Kidney epithelial cell (primary cell): ENCODE data around the gene IQGAP1. TPM values are rescaled to one million over a fixed set of nuclear protein-coding genes. Genes with fewer than 3 reads are reported as not detected.
A peak's percentile ranks its signal among the peaks of the same experiment; 100 is the strongest.

Experiments used
- DNase-seq: peaks from one replicate; pipeline ENCODE4 v3.0.0-alpha.2; 2010; ENCODE audit warnings: low read depth
- H3K27me3 ChIP-seq: 2 replicates; pipeline ENCODE4 v1.6.0; 2011; ENCODE audit warnings: low read length; ENCODE audit not compliant: control insufficient read depth, insufficient read depth
- H3K36me3 ChIP-seq: 2 replicates; pipeline ENCODE4 v1.5.1; 2011; ENCODE audit warnings: low read length; ENCODE audit not compliant: control insufficient read depth, insufficient read depth
- H3K4me3 ChIP-seq: 2 replicates; pipeline ENCODE4 v1.5.1; 2011; ENCODE audit warnings: low read depth, mild to moderate bottlenecking, control low read depth, low read length
- total RNA-seq: library from RNA; depleted of rRNA; stranded (reverse); fragments of >200 nt; gene quantifications from 2 replicates; pipeline ENCODE4 v1.2.3, GENCODE V29; 2015
- TF ChIP-seq, protein P1 (sequence below): IDR thresholded peaks from 2 replicates; pipeline ENCODE4 v1.5.1; 2011; ENCODE audit warnings: mild to moderate bottlenecking, moderate library complexity, low read length, control low read depth, inconsistent platforms; ENCODE audit not compliant: insufficient read depth, poor library complexity, severe bottlenecking

Gene IQGAP1
- total RNA-seq, 1 donor from 2014 or later = 197 TPM

DNA sequence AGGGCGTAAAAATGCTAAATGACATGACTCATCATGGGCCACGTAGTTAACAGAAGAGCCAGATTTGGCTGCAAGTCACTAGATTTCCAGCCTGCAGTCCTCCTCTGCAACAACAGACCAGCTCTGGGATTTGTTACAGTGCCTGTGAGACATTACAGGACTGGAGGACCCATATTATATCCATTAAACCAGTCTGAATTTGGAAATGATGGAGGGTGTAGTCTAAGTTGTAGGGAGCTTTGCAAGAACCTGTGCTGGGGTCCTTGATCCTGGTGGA, 25.2 kb upstream of the IQGAP1 start:
- DNase-seq = peak; percentile 44
- TF ChIP-seq, protein P1, sequence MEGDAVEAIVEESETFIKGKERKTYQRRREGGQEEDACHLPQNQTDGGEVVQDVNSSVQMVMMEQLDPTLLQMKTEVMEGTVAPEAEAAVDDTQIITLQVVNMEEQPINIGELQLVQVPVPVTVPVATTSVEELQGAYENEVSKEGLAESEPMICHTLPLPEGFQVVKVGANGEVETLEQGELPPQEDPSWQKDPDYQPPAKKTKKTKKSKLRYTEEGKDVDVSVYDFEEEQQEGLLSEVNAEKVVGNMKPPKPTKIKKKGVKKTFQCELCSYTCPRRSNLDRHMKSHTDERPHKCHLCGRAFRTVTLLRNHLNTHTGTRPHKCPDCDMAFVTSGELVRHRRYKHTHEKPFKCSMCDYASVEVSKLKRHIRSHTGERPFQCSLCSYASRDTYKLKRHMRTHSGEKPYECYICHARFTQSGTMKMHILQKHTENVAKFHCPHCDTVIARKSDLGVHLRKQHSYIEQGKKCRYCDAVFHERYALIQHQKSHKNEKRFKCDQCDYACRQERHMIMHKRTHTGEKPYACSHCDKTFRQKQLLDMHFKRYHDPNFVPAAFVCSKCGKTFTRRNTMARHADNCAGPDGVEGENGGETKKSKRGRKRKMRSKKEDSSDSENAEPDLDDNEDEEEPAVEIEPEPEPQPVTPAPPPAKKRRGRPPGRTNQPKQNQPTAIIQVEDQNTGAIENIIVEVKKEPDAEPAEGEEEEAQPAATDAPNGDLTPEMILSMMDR = no peak
- Histone ChIP-seq H3K36me3 (no peaks in the 10 kb centered on the region), H3K4me3 (no peak overlapping the region), H3K27me3 (no peaks in the 10 kb centered on the region)

DNA sequence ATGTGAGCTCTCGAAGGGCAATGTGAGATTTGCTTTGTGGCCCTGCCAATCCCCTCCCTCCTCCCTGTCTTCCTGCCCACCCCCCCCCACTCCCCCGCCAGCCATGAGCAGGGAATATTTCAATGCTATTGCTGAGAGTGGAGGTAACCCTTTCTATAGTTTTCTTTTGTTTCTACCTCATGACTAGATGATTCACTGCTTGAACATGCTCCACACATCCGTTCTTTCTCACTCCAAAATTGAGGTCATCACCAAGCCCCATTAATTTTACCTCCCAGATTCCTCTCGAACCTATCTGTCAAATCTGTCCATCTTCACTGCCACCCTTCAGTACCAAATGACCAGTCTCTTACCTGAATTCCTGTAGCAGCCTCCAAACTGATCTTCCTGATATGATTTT, 23.8 kb upstream of the IQGAP1 start:
- TF ChIP-seq, protein P1 = no peak
- peak; percentile 87 for DNase-seq

DNA sequence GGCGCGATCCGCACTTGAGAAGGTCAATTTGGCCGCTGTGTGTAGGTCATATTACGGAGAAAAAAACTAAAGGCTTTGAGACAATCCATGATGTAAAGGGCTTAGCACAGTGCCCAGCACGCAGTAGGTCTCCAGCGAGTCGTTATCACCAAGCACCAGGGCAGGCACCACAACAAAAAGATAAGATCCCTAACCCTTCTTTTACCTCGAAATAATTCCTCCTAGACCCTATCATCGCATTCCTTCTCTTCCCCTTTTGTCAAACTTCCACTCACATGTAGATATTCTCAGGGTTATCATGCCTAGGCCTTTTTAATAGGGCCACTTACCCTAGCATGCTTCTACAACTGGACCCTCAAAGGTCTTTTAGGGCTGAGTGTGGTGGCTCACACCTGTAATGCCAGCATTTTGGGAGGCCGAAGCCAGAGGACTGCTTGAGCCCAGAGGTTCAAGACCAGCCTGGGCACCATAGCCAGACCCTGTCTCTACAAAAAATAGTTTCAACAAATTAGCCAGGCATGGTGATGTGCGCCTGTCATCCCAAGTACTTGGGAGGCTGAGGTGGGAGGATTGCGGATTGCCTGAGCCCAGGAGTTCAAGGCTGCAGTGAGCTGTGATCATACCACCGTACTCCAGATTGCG, 22.5 kb upstream of the IQGAP1 start:
- TF ChIP-seq, protein P1 = no peak
- DNase-seq = no peak
- H3K27me3 ChIP-seq = no peaks in the 10 kb centered on the region
- no peaks in the 10 kb centered on the region for H3K36me3 ChIP-seq
- no peak overlapping the region for H3K4me3 ChIP-seq

More for the DNA sequence above, 23.8 kb upstream of the IQGAP1 start:
- Histone ChIP-seq H3K27me3 (no peaks in the 10 kb centered on the region), H3K36me3 (no peaks in the 10 kb centered on the region), H3K4me3 (no peak overlapping the region)

DNA sequence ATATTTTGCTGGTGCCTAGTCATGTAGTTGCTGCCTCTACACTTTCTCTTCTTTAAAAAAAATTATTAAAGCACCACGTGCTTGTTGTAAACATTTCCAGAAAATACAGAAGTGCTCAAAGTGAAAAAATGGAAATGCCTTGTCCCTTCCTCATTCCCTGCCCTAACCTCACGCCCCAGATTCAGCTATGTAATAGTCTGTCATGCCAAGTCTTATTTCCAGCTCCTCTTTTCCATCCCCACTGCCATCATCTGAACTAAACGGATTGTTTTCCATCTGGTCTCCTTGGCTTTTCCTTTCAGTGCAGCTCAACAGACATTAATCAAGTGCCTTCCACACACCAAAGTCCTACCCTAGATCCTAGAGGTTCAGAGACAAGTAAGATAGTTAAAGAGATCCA, 20.5 kb upstream of the IQGAP1 start:
- TF ChIP-seq, protein P1 = no peak
- Histone ChIP-seq H3K27me3 (no peaks in the 10 kb centered on the region), H3K36me3 (no peaks in the 10 kb centered on the region), H3K4me3 (no peak overlapping the region)
- no peak for DNase-seq

DNA sequence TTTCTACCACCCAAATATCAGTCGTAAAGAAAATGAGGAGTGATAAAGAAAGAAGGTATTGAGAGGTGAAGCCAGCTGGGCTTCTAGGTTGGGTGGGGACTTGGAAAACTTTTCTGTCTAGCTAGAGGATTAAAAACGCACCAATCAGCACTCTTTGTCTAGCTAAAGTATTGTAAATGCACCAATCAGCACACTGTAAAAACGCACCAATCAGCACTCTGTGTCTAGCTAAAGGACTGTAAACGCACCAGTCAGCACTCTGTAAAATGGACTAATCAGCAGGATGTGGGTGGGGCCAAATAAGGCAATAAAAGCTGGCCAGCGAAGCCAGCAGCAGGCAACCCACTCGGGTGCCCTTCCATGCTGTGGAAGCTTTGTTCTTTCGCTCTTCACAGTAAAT, 13.0 kb upstream of the IQGAP1 start:
- no peak overlapping the region for H3K4me3 ChIP-seq
- no peaks in the 10 kb centered on the region for H3K27me3 ChIP-seq
- DNase-seq = no peak
- no peaks in the 10 kb centered on the region for H3K36me3 ChIP-seq
- TF ChIP-seq, protein P1 = no peak

DNA sequence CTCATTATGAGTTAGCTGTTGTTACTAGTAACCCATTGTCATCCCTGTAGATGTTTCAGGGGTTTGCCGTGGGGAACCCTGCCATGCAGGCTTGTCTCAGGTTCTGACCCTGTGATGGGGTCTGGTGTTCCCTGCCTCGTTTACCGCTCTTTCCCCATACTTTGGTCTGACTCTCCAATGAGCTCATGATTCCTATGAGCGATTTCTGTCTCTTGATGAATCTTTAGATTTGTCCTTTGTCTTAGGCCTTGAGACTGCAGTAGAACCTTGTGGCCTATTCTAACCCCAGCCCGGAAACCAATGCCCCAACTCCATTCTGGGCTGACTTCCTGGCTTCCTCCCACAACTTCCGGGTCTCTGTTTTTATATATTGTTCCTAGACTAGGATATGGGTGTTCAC, 11.3 kb upstream of the IQGAP1 start:
- no peak overlapping the region for H3K4me3 ChIP-seq
- DNase-seq = no peak
- TF ChIP-seq, protein P1 = no peak
- H3K27me3 ChIP-seq = no peaks in the 10 kb centered on the region
- H3K36me3 ChIP-seq = no peaks in the 10 kb centered on the region
